HCT116 (cell line): ENCODE data around the gene STAU1.

Experiments
- EZH2 ChIP-seq: fragments of 200-600 bp; sonication (generic); IDR thresholded peaks from 2 replicates; pipeline ENCODE4 v1.6.1; 2017; ENCODE audit warnings: antibody characterized with exemption, mixed run types
- JUND ChIP-seq: IDR thresholded peaks from 2 replicates; pipeline ENCODE4 v1.6.1; 2012
- POLR2A ChIP-seq: IDR thresholded peaks from 2 replicates; pipeline ENCODE4 v1.7.0; 2011; ENCODE audit warnings: borderline replicate concordance; ENCODE audit not compliant: insufficient read depth, insufficient read length; ENCODE audit errors: extremely low read depth
- REST ChIP-seq: IDR thresholded peaks from 2 replicates; pipeline ENCODE4 v1.6.1; 2012; ENCODE audit warnings: low read depth
- SRF ChIP-seq: IDR thresholded peaks from 2 replicates; pipeline ENCODE4 v1.6.1; 2012; ENCODE audit warnings: low read depth
- ZBTB33 ChIP-seq: IDR thresholded peaks from 2 replicates; pipeline ENCODE4 v1.6.1; 2011; ENCODE audit warnings: mild to moderate bottlenecking, low read length, moderate library complexity; ENCODE audit not compliant: insufficient replicate concordance; ENCODE audit errors: extremely low read depth
- ZNF274 ChIP-seq: fragments of 200-500 bp; sonication (Bioruptor generic); IDR thresholded peaks from 2 replicates; pipeline ENCODE4 v1.6.1; 2014; ENCODE audit warnings: mild to moderate bottlenecking, low read depth, low read length, inconsistent platforms
- TF ChIP-seq, protein P1 (sequence below), 3 experiments: fragments of 200-600 bp in 1 of 3; sonication (generic) in 1 of 3; IDR thresholded peaks in 2 of 3; conservative IDR thresholded peaks in 1 of 3; 2 replicates each; pipeline ENCODE4 v1.5.1; 2012 to 2017; ENCODE audit warnings: low read depth in 2 of 3, low read length in 2 of 3, antibody characterized with exemption in 1 of 3, borderline replicate concordance in 1 of 3, control low read depth in 1 of 3, mild to moderate bottlenecking in 1 of 3, mixed read lengths in 1 of 3, mixed run types in 1 of 3, moderate library complexity in 1 of 3; ENCODE audit not compliant: insufficient read depth in 1 of 3
- TF ChIP-seq, protein P2 (sequence below): IDR thresholded peaks from 2 replicates; pipeline ENCODE4 v1.6.1; 2012

DNA sequence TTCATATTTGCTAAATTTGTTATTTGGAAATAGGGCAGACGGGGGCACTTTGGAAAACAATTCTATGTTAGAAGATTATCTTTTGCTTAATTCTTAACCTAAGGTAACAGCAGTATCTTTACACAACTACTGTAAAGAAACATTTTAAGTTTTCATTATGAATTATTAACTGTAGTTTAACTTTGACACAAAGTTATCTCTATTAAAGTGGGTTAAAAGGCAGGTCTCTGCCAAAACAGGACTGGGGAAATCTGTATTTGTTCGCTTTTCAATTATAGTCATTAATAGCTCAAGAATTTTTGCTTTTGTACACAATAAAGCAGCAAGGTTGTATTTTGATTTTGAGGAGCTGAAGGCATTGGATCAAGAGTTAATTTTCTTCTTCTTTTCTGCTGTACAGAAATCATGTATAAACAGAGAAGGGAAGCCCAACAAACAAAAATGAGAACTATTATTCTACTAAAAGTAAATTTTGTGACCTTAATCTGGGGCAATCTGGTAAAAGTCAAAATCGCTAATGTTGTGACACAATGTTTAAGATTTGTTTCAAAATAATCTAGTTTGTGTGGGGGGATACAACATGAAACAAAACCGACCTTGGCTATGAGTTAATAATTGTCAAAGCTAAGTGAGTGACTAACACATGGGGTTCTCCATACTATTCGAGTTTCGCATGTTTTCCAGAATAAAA, 2.9 kb downstream of the STAU1 start:
- TF ChIP-seq, protein P1, sequence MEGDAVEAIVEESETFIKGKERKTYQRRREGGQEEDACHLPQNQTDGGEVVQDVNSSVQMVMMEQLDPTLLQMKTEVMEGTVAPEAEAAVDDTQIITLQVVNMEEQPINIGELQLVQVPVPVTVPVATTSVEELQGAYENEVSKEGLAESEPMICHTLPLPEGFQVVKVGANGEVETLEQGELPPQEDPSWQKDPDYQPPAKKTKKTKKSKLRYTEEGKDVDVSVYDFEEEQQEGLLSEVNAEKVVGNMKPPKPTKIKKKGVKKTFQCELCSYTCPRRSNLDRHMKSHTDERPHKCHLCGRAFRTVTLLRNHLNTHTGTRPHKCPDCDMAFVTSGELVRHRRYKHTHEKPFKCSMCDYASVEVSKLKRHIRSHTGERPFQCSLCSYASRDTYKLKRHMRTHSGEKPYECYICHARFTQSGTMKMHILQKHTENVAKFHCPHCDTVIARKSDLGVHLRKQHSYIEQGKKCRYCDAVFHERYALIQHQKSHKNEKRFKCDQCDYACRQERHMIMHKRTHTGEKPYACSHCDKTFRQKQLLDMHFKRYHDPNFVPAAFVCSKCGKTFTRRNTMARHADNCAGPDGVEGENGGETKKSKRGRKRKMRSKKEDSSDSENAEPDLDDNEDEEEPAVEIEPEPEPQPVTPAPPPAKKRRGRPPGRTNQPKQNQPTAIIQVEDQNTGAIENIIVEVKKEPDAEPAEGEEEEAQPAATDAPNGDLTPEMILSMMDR (IDR thresholded peaks at IDR 0.05 in 2 of 3, conservative IDR thresholded peaks at IDR 0.05 in 1 of 3; ENCODE audit: borderline replicate concordance in 1 of 3, insufficient read depth in 1 of 3, low read depth in 2 of 3, low read length in 2 of 3): no peak
- TF ChIP-seq POLR2A: no peak
- no peak for TF ChIP-seq ZNF274
- TF ChIP-seq, protein P2, sequence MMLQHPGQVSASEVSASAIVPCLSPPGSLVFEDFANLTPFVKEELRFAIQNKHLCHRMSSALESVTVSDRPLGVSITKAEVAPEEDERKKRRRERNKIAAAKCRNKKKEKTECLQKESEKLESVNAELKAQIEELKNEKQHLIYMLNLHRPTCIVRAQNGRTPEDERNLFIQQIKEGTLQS: no peak
- no peak for TF ChIP-seq JUND
- TF ChIP-seq EZH2: no peak
- TF ChIP-seq SRF: no peak
- TF ChIP-seq ZBTB33: no peak
- TF ChIP-seq REST: no peak
